HG03558 (cell line): Measurements from ENCODE around the gene PWWP2B.

Experiments
- ATAC-seq: cut with Tn5 transposase; IDR thresholded peaks from one replicate; pipeline ENCODE4 v1.9.1; 2021; ENCODE audit warnings: moderate number of reproducible peaks; ENCODE audit not compliant: unreplicated experiment; ENCODE audit errors: extremely low read depth

Gene PWWP2B

DNA sequence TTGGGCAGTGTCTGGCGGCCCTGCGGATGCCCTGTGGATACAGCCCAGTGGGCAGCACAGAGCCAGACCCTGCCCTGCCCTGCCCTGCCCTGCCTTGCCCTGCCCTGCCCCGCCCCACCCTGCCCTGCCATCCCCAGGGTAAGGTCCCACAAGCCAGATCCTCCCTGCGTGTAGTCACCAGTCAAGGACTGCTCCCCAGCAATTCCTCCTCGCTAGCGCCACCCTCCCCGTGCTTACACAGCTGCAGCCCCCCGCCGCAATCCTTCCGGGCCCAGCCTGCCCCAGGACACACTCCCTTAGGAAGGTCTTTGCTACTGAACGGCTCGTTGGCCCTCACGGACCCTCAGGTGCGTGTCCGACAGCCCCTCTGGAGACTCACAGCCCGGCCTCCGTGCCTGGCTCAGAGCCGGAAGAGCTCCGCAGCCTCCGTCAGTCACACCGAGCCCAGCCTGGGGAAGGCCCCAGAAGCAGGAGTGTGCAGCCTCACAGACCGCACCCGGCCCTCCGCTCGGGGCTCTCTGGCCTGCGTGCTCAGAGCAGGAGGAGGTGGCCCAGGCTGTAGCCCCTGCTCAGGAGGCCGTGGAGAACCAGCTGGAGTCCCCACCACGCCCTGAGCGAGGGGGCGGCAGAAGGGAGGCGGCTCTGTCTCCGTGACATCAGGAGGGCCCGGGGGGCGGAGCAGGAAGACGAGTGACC, 68.3 kb downstream of the PWWP2B start:
- ATAC-seq, result no peak

DNA sequence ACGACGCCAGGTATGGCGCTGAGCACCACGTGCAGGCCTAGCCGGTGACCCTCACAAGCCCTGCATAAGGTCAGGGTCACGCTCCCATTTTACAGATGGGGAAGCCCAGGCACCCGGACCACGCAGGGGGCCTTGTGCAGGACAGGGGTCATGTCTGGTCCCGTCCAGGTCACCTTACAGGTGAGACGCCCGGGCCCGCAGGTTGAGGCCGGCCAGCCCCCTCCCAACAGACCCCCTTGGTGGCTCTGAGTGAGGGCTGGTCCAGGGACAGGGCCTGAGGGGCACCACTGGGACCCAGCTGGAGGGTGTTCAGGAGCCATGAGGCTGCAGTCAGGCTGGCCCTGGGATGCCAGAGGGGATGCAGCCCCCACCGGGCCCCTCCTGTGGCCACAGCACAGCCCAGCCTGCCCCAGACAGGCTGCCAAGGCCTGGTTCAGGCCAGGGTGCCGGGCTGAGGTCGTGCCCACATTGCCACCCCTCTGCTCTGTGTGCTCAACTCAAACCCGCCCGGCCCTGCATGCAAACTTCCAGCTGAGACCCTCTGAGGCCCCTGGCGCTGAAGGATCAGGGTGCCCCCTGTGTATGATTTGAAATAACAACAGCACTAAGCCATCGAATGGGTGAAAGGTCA, 69.0 kb downstream of the PWWP2B start:
- ATAC-seq, result no peak

DNA sequence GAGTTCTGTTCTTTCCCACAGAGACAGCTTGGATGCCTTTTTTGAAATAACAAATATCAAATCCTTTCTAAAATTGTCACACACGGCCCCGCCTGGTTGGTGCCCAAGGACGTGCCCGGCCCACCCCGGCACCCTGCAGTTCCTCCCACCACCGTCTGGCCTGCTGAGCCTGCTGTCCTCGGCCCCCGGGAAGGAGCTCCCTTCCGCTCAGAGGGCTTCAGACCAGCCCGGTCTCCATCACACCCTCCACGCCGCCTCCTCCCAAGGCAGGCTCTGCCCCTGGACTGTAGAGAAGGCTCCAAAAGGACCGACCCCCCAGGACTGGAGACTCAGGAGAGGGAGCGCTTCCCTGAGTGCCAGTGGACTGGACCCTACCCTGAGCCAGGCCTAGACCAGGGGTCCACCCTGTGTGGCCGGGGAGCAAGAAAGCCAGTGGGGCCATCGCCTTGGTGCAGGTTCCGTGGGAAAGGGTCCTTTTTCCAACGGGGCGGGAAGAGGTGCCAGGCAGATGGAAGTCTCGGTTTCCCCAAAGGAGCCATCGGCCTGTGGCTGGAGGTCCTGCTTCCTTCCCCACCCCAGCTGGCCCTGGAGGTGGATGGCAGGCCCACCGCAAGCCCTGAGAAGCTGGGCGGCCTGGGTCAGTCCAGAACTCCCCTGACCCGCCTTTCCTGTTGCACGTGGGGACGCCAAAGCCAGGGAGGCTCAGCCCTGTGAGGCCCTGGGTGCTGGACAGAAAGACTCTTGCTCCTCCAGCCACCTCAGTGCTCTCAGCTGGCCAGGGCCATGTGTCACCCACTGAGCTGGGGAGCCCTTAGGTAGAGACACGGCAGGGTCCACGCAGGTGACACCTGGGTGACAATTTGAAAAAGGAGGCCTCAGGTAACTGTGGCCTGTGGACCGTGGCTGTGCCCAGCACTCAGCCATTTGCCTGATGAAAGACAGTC, 69.8 kb downstream of the PWWP2B start:
- no peak for ATAC-seq
